DMS 273 (cell line): Measurements from ENCODE around the gene ZNF230.
A peak's percentile ranks its signal among the peaks of the same experiment; 100 is the strongest.

Experiments
- DNase-seq: peaks from one replicate; lab custom pipeline; 2025; ENCODE audit not compliant: unreplicated experiment; lab: John Stamatoyannopoulos, UW

The ZNF230 gene

DNA sequence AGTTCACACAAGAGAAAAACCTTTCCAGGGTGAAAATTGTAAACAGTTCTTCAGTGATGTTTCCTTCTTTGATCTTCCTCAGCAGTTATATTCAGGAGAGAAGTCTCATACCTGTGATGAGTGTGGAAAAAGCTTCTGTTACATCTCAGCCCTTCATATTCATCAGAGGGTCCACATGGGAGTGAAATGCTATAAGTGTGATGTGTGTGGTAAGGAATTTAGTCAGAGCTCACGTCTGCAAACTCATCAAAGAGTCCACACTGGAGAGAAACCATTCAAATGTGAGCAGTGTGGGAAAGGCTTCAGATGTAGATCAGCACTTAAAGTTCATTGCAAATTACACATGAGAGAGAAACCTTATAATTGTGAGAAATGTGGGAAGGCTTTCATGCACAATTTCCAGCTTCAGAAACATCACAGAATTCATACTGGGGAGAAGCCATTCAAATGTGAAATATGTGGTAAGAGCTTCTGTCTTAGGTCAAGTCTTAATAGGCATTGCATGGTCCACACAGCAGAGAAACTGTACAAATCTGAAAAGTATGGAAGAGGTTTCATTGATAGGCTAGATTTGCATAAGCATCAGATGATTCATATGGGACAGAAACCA is 29.3 kb downstream of the ZNF230 start:
- no peak for DNase-seq

GRCh38 chr19:44042147-44042546 is 39.4 kb downstream of the ZNF230 start:
- DNase-seq = no peak

DNA sequence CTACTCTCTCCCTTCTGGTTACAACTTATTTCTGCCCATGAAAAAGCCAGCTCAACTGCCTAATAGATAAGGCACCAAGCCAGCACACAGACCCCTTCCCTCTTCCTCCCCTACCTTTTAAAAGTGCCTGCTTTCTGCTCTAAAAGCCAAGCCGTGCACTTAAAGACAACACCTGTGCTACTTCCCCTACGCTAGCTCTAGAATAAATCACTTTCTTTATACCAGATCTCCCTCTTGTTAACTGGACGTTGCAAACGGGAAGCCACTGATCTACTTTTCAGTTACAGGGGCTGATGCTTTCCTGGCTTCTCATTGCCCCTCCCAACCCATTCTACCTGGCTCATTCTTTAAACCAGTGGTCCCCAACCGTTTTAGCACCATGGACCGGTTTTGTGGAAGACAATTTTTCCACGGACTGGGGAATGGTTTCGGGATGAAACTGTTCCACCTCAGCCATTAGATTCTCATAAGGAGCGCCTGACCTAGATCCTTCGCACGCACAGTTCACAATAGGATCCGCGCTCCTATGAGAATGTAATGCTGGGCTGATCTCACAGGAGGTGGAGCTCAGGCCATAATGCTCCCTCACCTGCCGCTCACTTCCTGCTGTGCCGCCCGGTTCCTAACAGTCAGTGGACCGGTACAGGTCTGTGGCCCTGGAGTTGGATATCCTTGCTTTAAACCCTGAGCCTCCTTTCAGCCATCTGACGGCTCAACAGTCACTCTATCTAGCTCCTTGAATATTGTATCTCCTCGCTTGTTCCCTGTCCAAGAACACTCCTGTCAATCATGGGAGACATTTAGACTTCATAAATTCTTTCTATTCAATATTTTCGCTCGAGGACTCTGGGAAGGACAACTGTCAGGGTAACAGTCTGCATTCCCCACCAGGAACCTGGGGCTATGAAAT is 48.2 kb downstream of the ZNF230 start:
- no peak for DNase-seq

DNA sequence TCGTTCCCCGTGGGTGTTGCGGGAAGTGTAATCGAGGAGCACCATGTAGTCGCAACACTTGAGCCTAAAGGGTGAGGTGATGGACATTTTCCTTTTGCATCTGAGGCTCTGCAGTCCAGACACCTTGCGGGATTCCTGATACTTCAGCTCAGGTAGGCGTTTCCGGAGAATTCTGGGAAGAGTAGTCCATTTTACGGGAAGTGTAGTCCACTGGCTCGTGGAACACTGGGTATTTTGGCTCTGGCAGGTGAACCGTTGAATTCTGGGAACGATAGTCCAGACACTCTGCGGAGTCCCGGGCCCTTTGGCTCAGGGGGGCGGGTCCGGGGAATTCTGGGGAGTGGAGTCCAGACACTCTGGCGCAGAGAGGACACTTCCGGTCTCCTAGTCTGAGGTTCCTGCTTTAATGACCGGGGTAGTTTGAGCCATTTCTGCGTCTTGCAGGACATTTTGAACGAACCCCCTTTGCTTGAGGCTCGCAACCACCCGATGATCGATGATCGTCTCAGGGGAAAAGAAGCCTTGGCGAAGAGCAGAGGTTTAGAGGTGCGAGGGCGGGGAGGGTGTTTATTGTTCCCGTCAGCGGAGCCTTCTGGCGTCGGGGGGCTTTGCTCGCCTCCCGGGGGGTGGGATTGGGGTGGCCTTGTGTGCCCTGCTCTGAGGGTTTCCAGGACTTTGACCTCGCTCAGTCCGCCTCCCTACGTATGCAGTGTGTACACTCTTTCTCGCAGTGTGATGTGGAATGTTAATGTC is 49.1 kb downstream of the ZNF230 start, which contains the start of gene ZNF223:
Gene ZNF223, plus strand, starts transcription at position 387 of the 753 bp plus-strand sequence. CDS start 3,141 bp downstream, outside the sequence.
- DNase-seq = peak; percentile 96

- DNase-seq = no peak
These were observed 53.1 kb downstream of the ZNF230 start for GRCh38 chr19:44055870-44056269.

- no peak for DNase-seq
These were observed 56.5 kb downstream of the ZNF230 start for GRCh38 chr19:44059229-44059628.

DNA sequence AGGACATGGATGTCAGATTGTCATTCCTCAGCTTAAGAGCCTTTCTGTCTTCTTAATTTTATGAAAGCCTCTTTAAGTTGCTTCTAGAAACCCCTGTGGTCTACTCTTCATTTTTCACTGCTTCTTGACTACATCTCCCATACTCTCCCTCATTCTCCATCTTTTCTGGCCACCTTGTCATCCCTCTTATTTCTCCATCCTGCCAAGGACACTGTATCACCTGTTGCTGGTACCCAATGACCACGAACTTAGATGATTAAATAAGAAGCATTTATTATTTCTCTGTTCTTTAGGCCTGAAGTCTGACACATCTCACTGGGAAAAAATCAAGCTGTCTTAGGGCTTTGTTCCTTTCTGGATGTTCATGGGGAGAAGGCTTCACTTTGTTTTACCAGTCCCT is 58.3 kb downstream of the ZNF230 start:
- no peak for DNase-seq
